ENCODE results near the gene TMEM125.

The TMEM125 gene

DNA sequence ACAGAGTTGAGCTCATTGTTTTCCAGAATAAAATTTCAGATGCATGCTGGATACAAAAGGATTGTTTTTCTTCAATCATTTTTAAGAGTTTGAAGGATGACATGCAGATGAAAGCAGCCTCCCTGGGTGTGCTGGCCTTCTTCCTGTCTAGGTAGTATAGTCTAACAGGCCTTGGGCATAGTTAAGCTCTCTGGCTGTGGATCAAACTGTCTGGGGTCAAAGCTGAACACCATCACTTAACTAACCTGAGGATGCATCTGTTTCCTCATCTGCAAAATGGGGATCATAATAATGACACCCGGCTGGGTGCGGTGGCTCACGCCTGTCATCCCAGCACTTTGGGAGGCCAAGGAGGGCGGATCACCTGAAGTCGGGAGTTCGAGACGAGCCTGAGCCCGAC lies 25.0 kb downstream of the TMEM125 start:
- no peak for DNase-seq

DNA sequence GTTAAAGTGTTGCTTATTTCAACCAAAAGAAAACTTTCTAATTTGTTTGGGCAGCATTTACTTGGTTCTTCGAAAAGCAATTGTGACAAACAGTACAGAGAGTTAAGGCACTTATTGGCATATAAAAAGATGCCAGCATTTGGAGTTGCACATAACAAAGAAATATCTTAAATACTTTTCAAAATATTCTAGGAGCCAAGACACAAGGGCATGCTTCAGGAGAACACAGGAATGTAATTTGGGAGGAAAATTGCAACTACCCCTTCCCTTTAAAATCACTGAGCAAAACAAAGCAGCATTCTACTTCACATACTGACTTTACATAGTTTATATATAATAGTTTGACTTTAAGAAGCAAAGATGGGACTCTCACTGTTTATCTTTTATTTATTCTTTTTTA lies 26.4 kb downstream of the TMEM125 start:
- DNase-seq: no peak

DNA sequence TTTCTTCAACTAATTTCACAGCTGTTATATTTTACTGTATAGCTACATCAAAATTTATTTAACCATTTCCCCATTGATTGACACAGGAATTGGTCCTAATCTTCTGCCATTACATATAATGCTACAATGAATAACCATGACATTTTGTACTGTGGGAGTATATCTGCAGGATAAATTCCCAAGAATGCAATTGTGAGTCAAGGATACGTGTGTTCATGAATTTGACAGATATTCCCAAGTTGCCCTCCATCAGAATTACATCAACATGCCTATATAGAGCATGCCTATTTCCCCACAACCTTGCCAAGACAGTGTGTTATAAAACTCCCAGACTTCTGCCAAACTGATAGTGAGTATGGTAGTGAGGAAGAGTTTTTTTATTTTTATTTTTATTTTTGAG lies 28.3 kb downstream of the TMEM125 start:
- DNase-seq: no peak

DNA sequence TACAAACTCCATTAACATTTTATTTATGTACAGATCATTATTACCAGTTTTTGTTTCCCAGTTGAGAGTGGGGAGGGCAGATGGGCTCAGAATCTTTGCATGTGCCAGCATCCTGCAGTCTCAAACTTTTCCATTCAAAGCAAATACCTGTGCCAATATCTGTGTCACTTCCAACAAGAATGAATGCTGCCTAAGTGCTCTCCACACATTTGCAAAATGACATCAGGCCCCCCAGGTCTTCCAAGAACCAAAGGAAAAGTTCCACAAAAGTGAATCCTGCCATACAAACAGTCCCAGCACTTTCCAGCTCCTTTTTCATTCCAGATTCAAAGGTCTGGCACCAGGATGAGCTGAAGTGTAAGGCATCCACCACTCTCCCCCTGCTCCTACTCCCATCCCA lies 29.3 kb downstream of the TMEM125 start:
- DNase-seq: no peak

DNA sequence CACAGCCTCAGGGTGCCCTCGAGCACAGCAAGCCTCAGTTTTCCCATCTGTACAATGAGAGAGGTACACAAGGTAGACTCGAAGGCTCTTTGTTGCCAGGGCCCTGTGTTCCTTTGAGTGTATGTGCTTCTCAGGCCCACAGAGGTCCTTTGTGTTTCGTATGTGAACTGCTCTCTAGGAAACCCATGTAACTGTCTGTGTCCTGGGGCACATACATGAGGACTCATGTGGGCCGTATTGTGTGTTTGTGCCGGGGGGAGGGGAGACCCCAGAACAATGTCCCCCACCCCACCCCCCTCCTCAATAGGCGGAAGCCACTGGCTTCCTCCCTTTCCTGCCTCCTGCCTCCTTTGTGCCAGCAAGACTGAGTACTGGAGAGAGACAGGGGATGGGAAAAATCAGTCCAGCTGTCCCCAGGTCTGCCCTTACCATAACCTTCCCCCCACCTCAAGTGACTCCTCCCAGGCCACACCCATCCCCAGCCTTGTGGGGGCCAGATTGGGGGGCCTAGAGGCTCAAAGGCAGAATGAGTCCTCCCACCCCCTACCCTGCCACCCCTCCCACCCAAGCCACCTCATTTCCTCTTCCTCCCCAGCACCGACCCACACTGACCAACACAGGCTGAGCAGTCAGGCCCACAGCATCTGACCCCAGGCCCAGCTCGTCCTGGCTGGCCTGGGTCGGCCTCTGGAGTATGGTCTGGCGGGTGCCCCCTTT lies 30.8 kb downstream of the TMEM125 start, which contains the start of gene TIE1:
Gene TIE1 (plus strand): TSS at position 605 of the 717 bp plus-strand sequence. CDS start 90 bp downstream, at position 695.
- no peak for DNase-seq

DNA sequence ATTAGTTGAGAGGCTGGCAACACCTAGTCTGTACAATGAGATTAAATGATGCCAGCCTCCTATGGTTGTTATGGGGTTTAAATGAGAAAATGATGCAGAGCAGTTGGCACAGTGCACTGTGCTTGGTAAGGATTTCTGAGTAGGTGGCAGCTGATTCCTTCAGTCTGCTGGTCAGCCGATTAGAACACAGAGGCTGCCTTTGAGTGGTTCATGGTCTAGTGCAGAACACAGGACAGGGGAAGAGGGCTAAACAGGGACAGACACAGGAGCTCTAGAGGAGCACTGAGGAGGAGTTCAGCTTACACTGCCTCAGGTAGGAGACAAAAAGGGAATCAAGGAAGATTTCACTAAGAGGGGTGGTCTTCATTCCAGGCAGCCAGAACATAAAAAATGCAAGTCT lies 32.4 kb downstream of the TMEM125 start:
- no peak for DNase-seq

DNA sequence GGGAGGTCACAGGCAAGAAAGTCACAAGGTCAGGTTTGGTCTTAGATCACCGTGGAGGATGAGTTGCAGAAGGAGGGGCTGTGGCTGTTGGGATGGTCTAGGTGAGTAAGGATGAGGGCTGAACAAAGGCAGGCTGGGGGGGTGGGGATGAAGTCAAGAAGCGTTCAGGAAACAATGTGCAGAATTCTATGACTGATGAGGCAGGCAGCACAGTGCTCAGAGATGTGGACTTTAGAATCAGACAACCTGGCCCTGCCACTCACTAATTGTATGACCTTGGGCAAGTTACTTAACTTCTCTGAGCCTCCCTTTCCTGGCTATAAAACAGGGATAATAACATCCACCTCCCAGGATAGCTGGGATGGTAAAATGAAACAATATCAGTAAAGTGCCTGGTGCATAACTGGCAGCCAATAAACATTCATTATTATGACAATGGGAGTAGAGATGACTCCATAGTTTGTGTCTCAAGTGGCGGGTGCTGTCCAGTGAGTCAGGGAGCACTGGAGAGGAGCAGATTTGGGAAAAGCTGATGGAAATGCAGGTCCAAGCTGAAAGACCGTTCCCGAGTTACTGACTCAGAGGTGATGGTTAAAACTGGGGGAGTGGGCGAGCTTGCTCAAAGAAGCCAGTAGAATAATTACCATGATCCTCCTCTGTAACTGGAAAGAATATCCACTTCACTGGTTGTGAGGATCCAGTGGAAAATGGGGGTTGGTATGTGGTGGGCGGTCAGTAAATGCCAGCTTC lies 33.1 kb downstream of the TMEM125 start:
- no peak for DNase-seq

DNA sequence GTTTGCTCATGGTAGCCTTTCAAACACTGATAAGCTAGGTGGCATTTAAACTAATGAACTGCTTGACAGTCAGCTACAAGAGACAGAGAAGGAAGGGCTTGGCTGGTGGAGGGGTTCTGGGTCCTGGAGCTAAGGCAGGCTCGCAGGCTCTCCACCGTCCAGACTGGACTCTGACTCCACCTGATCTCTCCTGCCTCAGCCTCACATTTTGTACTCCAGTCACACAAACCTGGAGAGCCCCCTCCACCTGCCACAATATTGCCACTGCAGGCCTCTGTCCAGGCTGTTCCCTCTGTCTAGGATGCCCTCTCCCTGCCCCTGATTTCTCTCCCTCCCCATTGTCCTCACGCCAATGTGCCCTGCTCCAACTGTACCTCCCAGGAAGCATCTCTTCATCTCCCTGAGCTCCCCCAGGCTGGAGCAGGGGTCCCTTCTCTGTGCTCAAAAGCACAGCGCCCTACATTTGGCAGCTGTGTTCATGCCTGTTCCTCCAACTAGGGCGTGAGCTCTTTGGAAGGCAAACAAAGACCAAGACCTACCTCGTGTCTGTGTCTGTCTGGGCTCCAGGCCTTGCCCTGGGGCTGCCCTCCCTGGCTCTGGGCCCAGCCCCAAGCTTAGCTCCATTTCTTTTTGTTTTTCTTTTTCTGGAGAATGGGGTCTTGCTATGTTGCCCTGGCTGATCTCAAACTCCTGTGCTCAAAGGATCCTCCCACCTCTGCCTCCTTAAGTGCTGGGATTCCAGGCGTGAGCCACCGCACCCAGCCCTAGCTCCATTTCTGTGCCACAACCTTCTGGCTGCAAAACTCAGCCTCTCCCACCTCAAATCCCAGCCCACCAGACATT lies 33.9 kb downstream of the TMEM125 start:
- DNase-seq: no peak

DNA sequence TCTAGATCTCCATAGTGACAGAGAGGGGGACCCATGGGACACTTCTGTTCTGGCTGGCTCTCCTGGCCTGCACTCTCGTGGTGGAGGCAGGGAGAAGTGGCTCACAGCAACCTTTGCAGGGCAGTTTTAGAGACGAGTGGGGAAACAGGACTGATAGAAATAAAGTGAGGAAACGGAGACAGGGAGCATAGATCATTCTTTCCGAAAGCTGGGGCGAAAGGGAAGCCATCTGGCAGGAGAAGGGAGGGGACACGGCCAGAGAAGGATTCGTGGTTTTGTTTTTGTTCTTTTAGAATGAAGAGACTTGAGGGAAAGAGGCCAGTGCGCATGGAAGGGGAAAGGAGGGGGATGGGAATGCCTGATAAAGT lies 34.5 kb downstream of the TMEM125 start:
- no peak for DNase-seq

DNA sequence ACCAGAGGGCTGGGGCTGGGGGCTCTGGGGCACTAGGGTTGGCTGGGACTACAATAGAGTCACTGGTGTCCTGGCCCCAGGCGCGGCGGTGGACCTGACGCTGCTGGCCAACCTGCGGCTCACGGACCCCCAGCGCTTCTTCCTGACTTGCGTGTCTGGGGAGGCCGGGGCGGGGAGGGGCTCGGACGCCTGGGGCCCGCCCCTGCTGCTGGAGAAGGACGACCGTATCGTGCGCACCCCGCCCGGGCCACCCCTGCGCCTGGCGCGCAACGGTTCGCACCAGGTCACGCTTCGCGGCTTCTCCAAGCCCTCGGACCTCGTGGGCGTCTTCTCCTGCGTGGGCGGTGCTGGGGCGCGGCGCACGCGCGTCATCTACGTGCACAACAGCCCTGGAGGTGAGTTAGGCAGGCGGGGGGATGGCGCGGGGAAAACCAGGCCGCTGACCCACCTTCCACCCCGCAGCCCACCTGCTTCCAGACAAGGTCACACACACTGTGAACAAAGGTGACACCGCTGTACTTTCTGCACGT lies 35.1 kb downstream of the TMEM125 start:
- DNase-seq: no peak

DNA sequence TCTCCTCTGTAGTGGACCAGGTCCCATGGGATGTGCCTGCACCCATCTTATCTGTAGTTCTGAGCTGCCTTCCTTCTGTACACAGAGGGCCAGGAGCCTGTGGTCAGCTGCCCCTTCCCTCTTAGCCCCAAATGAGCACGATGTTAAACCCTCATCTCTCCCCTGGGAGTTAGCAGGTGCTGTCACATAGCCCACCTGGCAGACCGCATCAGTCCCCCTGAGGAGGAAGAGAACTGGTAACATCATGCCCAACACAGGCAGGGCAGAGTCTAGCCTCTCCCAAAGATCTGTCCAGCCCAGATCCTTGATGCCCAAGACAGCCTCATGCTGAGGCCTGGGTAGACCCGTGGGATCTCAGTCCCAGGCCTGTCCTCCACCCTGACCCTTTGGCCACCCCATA lies 35.7 kb downstream of the TMEM125 start:
- no peak for DNase-seq

DNA sequence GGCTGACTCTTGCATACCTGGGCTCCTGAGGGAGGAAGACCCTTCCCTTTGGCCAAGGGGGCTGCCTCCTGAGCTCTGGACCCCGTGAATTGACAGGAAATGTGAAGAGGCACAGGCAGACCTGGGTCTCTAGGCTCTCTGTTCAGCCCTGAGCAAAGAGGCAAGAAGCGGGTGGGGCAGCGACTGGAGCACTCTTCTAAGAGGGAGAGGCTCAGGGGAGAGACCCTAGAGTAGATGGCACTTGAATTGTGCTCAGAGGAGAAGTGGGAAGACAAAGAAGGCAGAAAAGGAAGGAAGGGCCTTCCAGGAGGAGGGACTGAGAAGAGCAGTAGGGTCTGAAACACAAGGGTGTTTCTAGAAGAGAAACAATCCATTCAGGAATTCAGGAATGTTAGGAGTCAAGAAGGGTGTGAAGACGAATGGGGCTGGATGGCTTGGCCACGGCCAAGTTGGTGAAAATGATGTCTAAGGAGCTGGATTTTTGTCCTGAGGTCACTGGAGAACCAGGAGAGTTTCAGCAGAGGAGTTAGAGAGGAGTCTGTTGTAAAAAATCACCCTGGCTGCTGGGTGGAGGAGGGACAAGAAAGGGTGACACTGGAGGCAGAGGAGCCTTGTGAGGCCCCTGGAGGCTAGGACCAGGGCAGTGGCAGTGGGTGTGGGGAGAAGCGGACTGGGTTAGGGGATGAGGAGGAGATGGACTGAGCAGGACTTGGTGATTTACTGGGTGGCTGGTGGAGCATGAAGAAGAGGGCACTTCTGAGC lies 36.3 kb downstream of the TMEM125 start:
- no peak for DNase-seq

DNA sequence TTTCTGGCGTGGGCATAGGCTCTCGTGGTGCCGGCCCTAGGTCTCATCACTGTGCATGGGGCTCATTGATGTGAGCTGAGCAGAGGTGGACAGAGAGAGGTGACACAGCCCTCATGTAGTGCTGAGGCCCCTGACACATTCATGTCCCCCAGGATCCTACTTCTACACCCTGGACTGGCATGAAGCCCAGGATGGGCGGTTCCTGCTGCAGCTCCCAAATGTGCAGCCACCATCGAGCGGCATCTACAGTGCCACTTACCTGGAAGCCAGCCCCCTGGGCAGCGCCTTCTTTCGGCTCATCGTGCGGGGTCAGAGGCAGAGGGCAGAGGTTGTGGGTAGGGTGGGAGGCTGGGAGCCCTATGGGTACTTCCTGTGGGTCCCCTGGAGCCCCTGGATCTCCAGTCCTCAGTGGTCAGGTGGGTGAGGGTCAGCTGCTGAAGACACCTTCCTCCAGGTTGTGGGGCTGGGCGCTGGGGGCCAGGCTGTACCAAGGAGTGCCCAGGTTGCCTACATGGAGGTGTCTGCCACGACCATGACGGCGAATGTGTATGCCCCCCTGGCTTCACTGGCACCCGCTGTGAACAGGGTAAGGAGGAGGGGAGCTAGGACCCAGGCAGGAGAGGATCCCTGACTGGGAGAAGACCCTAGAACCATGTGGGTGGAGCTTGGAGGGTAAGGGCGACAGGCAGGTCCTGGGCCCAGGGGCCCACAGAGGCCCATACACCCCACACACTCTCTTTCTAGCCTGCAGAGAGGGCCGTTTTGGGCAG lies 37.1 kb downstream of the TMEM125 start:
- DNase-seq: no peak

DNA sequence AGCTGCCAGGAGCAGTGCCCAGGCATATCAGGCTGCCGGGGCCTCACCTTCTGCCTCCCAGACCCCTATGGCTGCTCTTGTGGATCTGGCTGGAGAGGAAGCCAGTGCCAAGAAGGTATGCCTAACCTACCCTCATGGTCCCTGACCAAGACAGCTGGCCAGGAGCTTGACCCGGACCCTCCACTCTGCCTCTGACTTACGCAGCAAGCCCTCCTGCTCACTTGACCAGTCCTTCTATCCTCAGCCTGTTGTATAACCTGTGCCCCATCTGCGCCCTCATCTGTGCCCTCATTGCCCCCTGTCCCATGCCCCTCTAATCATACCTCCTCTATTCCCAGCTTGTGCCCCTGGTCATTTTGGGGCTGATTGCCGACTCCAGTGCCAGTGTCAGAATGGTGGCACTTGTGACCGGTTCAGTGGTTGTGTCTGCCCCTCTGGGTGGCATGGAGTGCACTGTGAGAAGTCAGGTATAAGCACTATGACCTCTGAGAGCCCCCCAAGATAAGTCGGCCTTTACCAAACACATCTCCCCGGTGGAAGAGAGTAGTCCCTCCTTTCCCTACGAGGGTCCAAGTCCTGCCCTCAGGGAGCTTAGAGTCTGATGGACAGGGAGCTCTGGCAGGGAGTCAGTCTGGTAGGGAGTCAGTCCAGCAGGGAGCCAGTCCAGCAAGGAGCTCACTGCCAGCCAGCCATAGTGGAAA lies 37.8 kb downstream of the TMEM125 start:
- no peak for DNase-seq

DNA sequence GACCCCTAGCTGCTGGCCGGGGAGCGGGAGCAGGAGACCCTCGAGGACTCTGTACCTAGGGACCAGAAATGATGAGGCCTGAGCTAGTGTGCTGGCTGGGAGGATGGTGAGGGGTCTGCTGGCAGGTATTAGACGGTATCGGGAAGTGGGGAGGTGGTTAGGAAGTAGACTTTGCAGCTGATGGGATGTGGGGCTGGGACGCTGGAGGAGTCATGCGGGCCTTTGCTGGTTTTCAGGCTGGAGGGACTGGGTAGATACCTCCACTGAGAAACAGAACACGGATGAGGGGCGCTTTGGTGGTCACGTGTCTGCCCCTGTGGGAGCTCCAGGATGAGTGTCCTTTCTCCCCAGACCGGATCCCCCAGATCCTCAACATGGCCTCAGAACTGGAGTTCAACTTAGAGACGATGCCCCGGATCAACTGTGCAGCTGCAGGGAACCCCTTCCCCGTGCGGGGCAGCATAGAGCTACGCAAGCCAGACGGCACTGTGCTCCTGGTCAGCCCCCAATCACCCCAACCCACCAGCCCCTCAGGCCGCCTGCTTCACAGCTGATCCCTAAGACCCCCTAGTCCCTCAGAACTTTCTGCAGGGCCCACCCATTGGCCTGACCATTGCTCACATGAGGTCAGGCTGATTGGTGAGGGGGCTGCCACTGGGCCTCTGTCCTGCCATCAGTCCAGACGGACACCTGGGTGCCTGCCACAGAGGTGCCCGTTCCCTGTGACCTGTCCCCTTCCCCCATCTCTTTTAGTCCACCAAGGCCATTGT lies 39.0 kb downstream of the TMEM125 start:
- DNase-seq: no peak

DNA sequence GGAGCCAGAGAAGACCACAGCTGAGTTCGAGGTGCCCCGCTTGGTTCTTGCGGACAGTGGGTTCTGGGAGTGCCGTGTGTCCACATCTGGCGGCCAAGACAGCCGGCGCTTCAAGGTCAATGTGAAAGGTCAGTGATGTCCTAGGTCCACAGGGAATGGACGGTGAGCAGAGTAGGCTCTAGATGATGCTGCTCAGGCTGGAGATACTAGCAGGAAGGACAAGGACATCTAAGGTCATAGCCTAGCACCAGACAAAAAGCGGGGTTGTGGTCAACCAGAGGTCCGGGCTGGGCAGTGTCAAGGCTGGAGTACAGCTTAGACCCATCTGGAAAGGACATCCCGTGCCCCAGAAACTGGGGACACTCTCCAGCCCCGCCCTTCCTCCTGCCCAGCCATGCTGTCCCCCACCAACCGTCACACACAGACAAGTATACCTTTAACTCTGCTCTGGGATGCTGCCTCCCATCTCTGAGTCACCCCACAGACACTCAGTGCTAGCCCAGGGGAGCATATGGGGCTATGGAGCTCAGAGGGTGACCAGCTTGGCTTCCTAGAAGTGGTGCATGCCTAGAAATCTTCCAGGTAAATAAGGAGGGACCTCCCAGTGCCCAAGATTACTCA lies 39.7 kb downstream of the TMEM125 start:
- DNase-seq: no peak

DNA sequence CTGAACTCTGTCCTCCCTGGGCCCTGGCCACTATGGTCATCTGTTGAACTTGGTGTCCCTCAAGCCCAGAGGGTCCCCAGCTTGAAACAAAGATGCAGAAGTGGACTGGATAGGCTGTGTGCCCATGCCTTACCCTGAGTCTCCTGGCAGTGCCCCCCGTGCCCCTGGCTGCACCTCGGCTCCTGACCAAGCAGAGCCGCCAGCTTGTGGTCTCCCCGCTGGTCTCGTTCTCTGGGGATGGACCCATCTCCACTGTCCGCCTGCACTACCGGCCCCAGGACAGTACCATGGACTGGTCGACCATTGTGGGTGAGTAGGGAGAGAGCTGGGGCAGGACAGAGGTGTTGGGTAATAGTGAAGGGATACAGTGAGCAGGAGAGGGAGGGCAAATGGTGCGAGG lies 41.7 kb downstream of the TMEM125 start:
- DNase-seq: no peak

DNA sequence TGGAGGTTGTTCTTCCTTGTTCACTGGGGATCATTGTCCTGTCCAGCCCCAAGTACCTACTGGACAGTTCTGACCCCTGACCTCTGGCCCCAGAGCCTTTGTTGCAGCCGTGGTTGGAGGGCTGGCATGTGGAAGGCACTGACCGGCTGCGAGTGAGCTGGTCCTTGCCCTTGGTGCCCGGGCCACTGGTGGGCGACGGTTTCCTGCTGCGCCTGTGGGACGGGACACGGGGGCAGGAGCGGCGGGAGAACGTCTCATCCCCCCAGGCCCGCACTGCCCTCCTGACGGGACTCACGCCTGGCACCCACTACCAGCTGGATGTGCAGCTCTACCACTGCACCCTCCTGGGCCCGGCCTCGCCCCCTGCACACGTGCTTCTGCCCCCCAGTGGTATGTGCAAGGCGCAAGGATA lies 42.4 kb downstream of the TMEM125 start:
- no peak for DNase-seq

DNA sequence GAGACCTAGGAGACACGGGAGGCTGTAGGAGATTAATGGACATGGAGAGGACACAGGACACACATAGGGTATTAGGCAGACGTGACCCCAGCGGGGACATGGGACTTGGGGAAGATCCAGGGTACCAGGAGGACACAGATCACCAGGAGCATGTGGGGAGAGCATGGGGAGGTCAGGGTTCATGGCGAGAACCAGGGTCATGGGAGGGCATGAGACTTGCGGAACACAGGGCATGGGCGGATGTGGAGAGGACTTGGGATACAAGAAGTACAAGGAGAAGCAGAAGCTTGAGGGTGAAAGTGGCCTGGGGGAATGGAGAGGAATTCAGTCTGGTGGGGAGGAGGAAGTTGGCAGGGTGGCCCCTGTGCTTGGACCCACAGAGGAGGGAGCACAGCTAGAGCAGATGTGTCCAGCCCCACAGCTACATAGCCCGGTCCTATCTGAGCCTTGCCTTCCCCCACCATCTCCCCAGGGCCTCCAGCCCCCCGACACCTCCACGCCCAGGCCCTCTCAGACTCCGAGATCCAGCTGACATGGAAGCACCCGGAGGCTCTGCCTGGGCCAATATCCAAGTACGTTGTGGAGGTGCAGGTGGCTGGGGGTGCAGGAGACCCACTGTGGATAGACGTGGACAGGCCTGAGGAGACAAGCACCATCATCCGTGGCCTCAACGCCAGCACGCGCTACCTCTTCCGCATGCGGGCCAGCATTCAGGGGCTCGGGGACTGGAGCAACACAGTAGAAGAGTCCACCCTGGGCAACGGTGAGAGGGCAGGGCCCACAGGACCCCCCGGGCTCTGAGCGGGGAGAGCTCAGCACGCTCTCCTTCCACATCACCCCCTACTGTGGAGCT lies 43.1 kb downstream of the TMEM125 start:
- no peak for DNase-seq
